NCI-H526 (cell line): ENCODE data around the gene SSU72.
A peak's percentile ranks its signal among the peaks of the same experiment; 100 is the strongest.
"Not testable (repeated sequence)": the region's sequence is repeated elsewhere in the genome, so short reads cannot be mapped to it uniquely, and the experiment has no call there.

Experiments used
- DNase-seq, 2 experiments: peaks; one replicate each; lab custom pipeline; 2025; lab: John Stamatoyannopoulos, UW

Gene SSU72

DNA sequence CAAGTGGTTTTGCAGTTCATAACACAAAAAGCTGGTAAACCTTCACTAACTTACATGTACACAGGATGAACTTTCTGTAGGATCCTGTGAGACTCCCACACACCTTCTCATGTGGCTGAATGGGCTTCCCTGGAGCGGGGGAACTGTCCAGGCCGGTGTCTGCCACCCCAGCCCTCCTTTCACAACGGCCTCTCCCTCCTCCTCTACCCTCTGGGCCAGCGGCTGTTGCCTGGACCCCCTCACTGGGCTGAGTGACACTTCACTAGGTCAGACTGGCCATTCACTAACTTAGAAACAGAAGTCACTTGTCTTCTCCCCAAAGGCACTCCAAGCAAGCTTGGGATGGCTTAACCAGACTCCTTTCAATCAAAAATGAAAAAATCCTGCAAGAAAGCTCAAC is 16.1 kb downstream of the SSU72 start:
- DNase-seq, result no peak

DNA sequence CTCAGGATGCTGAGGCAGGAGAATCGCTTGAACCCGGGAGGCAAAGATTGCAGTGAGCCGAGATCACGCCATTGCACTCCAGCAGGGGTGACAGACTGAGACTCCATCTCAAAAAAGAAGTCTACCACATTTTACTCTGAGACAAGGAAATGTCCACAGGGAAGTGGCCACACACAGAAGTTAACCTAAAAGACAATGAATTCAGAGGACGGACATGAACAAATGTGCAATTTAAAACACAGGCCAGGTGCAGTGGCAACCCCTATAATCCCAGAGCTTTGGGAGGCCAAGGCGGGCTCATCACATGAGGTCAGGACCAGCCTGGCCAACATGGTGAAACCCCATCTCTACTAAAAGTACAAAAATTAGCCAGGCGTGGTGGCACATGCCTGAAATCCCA is 17.0 kb downstream of the SSU72 start:
- DNase-seq, result not testable (repeated sequence)

GRCh38 chr1:1556961-1557360 is 17.7 kb downstream of the SSU72 start:
- not testable (repeated sequence) for DNase-seq

DNA sequence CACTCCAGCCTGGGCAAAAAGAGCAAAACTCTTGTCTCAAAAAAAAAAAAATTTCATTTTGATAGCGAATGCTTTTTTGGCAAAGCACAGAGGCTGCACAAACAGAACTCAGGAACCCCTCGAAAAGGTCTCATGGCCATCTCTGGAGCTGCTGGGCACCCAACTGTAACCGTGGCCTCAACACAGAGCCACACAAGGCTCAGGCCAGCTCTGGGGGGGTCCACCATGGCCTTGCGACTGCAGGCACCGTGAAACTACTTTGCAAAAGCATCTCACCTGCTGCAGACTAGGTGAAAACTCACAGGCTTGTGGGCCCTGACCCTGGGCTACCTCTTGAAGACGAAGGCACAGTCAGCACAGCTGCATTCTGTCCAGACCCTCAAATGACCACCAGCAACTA is 18.2 kb downstream of the SSU72 start:
- DNase-seq, result no peak

DNA sequence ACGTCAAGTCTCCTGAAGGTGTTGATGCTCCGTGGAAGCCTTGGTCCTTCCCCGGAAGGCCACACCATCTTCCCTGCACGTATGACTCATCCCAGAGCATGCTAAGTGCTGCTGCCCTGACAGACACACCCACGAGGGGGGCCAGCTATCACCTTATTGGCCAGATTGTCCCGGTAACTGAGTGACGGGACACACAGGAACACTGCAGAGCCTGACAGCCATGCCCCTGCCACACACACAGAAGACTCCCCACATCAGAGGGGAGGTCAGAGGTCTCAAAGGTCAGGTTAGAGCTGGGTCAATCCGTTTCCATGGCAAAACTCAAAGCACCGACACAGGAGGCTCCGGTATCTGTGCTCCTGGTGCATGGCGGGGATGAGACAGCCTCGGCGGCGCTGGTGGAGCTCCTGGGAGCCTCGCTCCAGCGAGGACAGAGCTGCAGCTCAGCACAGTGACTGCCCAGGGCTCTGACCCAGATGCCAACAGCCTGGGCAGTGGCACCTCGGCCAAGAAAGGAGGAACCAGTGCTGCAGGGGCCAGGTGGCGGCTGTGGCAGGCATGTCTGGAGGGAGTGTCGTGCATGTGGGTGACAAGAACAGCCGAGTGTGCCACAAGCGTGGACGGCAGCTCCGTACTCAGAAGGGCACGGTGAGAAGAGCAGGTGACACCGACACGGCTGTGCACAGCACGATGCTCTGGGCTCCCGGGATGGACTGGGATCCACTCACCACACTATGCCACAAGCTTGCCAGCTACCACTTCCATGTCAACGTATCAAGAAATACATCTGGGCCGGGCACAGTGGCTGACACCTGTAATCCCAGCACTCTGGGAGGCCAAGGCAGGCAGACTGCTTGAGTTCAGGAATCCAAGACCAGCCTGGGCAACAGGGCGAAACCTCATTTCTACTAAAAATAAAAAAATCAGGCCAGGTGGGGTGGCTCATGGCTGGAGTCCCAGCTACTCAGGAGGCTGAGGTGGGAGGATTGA is 19.4 kb downstream of the SSU72 start:
- no peak for DNase-seq

DNA sequence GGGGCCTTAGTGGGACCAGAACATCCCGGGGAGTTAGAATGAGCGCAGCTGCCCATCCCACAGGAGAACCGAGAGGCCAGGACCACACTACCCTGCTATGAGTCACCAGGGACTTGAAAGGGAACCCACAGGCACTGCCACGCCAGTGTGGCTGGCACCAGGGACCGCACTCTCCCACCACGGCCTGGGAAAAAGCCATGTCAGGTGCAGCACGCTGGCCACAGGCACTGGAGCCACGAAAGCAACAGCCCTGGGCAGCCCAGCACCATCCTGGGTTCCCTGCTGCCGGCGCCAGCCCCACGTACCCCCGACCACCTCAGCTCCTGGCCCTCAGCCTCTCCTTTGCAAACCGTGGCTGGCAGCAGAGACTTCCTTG is 20.1 kb downstream of the SSU72 start:
- no peak for DNase-seq

GRCh38 chr1:1553821-1554494 is 20.7 kb downstream of the SSU72 start:
- DNase-seq, result no peak

- no peak for DNase-seq
Observed at GRCh38 chr1:1552263-1552639, 22.4 kb downstream of the SSU72 start.

GRCh38 chr1:1551524-1552262 is 23.0 kb downstream of the SSU72 start:
- DNase-seq, result no peak

GRCh38 chr1:1550591-1551432 is 23.9 kb downstream of the SSU72 start:
- DNase-seq, result peak in 1 of 2 experiments; percentile 39

- no peak for DNase-seq
Observed at GRCh38 chr1:1550087-1550486, 24.6 kb downstream of the SSU72 start.

DNA sequence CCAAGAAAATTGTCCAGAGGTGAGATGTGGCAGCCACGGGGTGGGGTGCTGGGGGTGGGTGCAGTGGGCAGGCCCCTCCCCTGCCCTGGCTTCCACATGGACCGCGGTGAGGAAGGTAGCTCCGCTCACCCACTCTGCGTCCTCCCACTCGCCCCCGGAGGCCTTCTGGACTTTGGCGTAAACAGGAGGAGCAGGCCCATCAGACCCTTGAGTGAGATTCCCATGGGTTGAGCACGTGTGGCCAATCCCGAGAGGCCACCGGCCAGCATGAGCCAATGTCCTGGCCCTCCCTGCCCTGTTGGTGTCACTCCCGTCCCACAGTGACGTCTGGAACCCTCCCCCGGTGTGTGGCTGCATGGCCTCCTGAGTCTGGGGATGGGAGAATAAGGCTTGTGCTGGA is 26.1 kb downstream of the SSU72 start:
- no peak for DNase-seq

DNA sequence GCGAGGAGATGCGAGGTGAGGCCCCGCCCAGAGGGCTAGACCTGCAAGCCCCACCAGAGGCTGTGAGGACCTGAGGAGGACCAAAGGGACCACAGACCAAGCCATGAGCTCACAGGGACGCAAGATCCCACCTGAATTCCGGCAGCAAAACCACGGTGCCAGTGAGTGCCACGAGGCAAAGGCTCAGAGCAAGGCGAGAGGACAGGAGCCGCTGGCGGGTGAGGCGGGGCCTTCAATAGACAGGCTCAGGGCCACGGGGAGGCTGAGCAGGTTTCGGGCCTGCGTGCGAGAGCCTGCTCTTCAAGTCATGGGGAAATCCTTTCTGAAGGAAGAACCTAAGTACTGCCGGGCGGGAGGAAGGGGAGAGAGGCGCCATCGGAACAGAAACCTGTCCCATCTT is 27.2 kb downstream of the SSU72 start:
- DNase-seq, result no peak

- no peak for DNase-seq
Observed at GRCh38 chr1:1547011-1547410, 27.7 kb downstream of the SSU72 start.

DNA sequence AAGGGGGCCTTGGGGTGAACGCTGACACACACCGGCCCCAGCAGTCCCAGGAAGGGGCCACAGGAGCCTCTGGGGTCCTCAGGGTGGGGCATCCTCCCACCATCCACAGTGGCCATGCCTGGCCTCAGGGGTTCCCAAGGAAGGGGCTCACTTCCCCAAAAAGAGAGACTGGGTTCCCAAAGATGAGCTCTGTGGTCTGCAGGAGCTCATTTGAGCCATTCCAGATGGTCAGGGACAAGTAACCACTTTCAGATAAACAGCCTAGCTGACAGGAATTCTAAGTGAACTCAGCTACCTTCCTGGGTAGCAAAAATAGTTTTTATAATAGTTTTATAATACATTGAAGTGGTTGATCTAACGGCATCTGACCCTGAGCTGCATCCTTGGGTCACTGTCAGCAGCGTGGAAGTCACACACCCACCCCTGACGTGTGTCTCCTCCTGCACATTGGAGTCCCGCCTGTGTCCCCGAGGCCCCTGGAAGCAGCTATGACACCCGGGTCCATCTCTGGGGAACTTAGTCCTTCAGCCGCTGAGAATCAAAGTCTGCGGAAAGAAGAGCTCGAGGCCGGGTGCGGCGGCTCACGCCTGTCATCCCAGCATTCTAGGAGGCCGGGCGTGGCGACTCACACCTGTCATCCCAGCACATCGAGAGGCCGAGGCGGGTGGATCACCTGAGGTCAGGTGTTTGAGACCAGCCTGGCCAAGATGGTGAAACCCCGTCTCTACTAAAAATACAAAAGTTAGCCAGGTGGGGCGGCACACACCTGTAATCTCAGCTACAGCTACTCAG is 28.5 kb downstream of the SSU72 start:
- DNase-seq, result no peak

GRCh38 chr1:1544544-1544943 is 30.1 kb downstream of the SSU72 start:
- no peak for DNase-seq

DNA sequence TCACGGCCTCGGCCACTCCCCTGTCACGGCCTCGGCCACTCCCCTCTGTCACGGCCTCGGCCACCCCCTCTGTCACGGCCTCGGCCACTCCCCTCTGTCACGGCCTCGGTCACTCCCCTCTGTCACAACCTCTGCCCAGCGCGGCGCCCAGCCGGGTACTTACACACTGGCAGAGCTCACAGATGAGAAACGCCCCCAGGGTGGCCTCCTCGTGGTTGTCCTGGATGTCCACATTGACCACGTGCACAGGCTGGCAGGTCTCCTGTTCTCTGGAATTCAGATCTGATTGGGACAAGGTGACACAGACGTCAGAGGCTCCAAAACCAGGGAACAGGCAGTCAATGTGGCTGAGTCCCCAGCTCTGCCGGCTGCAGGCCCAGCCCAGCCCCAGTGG is 31.0 kb downstream of the SSU72 start:
- DNase-seq, result no peak

DNA sequence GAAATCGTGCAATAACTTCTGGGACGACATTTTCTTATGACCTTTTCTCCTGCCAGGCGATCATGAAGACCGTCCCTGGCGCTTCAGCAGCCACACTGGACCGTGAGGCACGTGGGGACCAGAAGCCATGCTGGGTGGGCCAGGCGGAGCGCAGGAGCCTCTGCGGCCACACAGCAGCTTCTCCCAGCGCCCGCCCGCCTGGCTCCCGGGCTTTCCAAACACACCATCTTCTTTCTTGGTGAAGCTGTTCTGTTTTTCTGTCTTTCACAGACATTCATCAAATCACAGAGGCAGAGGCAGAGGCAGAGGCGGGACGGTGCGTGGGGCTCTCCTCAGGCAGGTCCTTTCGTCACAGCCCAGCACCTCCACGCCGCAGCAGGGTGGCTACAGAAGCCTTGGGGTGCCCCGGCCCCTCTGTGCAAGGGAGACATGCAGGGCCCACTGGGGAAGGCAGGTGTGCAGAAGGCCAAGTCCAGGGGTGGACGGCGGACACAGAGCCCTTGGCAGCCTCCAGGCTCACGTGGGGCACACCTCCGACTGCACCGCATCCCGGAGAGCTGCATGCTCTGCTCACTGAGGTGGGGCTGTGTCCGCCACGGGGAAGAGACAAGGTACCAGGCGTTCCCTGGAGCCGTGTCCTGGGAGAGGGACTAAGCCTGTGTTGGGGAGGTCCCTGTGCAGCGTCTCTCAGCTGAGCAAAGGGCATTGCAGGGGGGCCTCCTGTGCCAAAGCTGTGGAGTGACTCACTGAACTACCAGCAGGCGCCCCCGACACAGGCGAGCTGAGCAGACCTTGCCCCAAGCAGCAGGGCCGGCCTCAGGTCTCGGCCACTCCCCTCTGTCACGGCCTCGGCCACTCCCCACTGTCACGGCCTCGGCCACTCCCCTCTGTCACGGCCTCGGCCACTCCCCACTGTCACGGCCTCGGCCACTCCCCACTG is 31.6 kb downstream of the SSU72 start:
- no peak for DNase-seq

- DNase-seq, result no peak
Observed at GRCh38 chr1:1541956-1542765, 32.5 kb downstream of the SSU72 start.
